HG03066 (cell line): ENCODE data around the gene CERS3.

ENCODE experiments used
- ATAC-seq: cut with Tn5 transposase; IDR thresholded peaks from one replicate; pipeline ENCODE4 v1.9.1; 2021; ENCODE audit warnings: low read depth; ENCODE audit not compliant: unreplicated experiment

The CERS3 gene

DNA sequence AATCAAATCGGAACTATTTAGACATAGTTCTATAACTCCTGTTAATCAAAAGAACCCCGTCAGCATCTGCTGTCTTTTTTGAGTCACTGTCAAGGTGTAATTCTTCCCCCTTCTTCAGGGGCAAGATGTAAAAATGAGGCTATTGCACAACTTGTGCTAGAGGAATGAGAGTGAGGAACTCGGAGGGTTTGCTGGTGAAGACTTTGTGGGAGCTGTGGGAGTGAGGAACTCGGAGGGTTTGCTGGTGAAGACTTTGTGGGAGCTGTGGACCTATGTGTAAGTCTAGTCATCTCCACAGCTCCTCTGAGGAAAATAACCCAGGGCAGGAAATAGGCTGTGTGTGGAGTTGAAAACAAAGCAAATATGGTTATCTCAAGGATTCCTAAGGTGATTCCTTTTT is 2.5 kb upstream of the CERS3 start:
- ATAC-seq = no peak

DNA sequence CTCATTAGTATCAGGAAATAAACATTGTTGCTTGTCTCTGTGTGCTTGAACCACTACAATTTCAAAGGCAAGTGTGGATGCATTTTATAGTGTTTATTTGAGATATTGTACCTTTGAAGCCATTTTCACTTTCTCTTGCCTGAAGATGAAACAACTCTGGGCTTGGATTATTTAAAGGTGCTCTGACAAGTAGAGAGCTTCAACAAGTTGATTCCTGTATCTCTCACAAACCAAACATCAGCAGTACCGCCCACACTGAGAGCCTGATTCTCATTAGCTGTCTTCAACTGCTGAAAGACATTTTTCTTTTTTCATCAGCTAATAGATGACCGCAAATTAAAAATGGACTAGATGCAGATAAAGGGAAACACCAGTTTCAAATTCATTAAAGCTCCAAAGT is 806 bp upstream of the CERS3 start:
- no peak for ATAC-seq

DNA sequence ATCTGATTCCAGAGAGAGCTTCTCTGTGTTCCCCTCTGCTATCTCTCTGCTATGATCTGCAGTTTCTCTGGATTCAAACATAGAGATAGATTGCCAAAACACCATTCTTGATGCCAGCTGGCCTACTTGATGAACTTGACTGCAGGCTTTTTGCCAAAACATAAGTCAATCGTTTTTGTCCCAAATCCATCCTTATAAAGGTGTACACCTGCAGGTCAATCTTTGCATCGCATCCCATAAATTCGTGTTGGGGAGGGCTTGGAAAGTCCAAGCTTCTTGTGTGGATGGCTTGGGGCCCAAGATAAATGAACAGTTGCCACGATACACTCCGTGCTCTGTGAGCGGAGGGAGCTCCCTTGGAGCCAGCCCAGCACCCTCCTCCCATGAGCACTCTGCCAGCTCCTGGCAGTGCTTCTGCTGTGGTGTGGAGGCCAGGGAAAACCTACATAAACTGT is 2.7 kb downstream of the CERS3 start:
- ATAC-seq = no peak

DNA sequence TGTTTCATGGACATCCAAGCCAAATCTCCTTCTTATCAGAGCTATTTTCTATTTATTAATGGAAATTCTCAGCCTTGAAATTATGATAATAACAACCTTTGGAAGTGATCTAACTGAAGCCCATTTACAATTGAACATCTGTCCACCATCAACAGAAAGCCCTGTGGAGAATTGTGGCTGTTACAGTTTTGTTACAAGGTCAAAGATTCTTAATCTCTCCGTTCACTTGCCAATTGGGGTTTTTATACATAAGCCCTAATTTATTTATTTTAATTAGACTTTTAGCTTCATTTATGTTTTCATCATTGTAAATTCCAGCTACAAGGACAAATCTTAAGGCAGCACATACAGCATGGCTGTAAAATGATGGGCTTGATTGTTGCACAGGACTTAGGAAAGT is 3.3 kb downstream of the CERS3 start:
- no peak for ATAC-seq

DNA sequence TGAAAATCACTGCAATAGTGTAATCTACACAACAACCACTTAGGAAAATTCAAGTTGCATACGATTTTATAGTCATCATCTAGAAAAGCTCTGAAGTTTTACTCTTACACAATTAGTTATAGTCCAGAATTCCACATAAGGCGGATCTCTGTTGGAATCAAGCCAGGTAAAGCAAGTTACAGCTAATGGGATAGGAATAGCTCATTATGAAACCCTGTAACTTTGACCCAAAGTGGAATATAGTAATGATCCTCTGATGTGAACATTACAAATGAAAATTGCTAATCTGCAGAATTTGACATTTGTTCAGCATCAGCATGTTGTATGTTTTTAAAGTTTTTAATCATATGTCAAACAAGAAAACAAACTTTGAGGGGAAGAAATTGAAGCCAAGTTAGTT is 4.4 kb downstream of the CERS3 start:
- no peak for ATAC-seq

GRCh38 chr15:100521907-100522306 is 6.8 kb downstream of the CERS3 start:
- no peak for ATAC-seq

GRCh38 chr15:100520132-100520921 is 8.4 kb downstream of the CERS3 start:
- ATAC-seq = no peak

GRCh38 chr15:100517846-100518245 is 10.9 kb downstream of the CERS3 start:
- no peak for ATAC-seq

DNA sequence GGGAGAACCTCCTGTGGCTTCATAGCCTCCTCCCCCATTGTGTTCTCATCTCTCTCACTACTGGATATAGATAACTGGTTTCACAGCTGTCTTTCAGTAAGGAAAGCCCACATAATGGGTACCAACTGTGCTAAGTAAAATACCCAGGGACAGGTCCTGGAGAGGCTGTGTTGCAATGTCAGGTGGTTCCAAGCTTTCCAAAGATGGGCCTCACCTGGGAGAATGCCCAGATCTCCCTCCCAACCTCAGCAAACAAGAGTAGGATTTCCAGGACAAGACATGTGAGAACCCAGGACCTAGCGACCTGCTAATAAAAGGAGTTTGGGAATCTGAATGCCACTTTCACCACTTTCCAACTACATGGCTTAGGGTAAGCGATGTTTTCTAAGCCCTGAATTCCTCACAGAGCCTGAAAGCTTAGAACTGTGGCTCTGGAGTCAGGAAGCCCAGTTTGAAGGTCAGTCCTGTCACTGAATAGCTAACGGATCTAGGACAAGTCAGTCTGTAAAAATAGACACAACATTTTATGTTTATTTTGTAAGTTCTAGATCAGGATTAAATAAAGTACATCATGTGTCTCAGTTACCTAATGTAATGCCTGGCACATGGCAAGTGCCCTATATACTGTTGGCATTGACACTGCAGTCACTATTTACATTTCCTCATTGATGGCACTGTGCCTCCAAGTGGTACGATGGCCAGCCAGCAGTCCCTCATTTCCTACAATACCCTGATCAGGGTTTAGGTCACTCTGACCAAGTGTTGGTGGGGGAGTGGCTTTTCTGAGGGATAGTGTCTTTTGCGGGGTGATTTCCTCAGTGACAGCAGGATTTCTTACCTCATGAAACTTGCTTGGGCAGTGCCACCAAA is 11.9 kb downstream of the CERS3 start:
- no peak for ATAC-seq

GRCh38 chr15:100515758-100516157 is 13.0 kb downstream of the CERS3 start:
- ATAC-seq = no peak

DNA sequence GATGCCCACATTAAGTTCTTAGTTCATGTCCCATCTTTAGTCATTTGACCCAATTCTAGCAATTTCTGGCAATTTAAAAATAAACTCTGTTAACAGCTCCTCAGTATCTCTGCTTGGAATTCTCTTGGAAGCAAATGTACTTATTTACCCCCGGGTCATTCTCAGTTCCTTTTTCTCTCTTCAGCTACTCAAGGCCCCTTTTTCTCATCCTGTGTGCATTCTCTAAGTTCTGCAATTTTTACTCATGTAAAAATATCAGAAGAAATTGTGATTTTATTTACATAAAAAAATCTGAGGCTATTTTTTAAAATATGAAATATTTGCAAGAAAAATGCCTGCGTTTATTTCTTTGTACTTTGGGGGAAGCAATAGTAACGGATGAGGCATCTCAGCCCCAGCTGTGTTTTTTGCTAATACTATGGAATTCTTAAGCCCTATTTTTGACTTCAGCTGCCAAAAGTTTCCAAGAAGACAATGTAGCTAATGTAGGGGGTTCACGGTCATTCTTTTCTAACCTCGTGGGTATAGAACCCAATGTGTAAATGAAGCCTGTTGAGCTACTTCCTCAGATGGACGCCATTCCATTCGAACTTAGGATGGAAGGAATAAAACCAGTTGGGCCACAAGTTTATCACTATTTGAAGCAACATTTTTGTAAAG is 20.0 kb downstream of the CERS3 start:
- no peak for ATAC-seq

DNA sequence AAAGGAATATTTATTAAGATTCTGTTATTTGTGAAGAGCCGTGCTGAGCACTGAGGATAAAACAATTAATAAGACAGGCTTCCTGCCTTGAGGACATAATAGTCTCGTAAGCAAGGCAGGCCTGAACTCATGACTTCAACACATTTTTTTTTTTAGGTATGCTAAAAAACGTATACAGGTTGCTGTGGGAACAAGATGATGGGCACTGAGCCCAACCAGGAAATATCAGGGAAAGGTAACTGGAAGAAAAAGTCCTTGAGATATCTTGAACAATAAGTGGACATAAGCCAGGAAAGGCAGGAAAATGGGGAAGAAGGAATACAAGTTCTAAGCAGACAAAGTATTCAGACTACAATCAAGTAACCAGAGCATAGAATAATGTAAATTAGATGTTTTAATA is 26.1 kb downstream of the CERS3 start:
- ATAC-seq = no peak

DNA sequence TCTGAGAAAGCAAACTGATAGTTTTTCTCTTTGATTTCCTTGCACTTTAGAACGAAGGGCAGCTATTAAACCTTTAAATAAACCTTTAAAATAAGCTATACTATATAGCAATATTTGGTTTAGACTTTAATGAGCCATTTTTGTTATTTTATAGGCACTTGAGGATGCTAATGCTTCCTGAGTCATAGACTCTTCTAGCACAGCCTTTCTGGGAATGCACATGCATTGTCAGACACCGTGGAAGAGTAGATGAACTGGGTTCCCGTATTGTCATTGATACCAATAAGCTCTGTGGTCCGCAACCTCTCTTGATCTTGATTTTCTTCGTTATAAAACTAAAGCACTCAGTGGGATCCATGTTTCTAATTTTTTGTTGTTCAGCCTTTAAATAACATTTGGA is 27.6 kb downstream of the CERS3 start:
- ATAC-seq = no peak

- no peak for ATAC-seq
Observed at GRCh38 chr15:100500226-100500990, 28.3 kb downstream of the CERS3 start.

- no peak for ATAC-seq
Observed at GRCh38 chr15:100495861-100496260, 32.9 kb downstream of the CERS3 start.

GRCh38 chr15:100493213-100493612 is 35.5 kb downstream of the CERS3 start:
- no peak for ATAC-seq

DNA sequence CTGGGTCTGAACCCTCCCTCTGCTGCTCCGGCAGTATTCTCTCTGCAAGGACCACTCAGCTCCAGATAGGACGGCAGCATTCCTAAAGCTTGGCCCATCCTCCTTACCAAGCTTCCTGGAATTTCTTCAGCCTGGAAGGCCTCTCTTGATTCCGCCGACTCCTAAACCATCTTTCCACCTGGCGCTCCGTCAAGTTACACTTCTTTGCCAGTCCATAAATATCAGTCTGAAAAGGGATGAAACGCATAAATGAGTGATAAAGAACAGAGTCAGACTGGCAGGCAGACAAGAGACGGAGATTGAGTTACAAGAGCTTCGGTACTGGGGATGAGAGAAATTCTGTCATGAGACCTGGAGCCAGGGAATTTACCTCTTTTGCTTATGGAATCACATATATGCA is 44.3 kb downstream of the CERS3 start:
- ATAC-seq = no peak

GRCh38 chr15:100483370-100483769 is 45.4 kb downstream of the CERS3 start:
- no peak for ATAC-seq

DNA sequence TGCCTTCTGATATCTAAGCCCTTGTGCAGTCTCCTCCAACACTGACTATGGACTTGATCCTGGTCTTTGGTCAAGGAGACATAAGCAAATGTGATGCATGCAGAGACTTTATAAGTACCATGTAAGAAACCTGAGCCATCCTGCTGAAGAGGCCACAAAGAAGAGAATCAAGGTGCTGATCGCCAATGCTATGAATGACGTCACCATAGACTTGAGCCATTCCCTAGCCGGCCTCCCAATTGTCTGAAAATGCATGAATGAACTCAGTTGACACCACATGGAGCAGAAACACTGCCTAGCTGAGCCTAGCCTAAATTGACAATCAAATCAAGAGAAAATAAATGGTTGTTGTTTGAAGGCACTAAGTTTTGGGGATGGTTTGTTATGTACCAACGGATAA is 51.9 kb downstream of the CERS3 start:
- ATAC-seq = no peak

GRCh38 chr15:100472736-100473135 is 56.0 kb downstream of the CERS3 start:
- no peak for ATAC-seq

- no peak for ATAC-seq
Observed at GRCh38 chr15:100471933-100472332, 56.8 kb downstream of the CERS3 start.
